ENCODE results near the gene KLHL29. TPM values are rescaled to one million over a fixed set of nuclear protein-coding genes. Genes with fewer than 3 reads are reported as not detected.

KLHL29 gene
- total RNA-seq, 4 donors from 2014 or later = 2.2 to 3.3 (median 2.7) TPM

GRCh38 chr2:23600346-23600745 lies 215.4 kb downstream of the KLHL29 start:
- DNase-seq = no peak
- WGBS, 2 donors = 61 to 81% methylated on average over 7 of the region's 7 CpGs
- Histone ChIP-seq H3K27me3 (no peaks in the 10 kb centered on the region), H3K27ac (no peak overlapping the region), H3K36me3 (no peaks in the 10 kb centered on the region), H3K9me3 (no peaks in the 10 kb centered on the region), H3K4me3 (replicated peaks in 1 of 3) (no peak overlapping the region), H3K4me1 (no peaks in the 10 kb centered on the region)
- TF ChIP-seq POLR2A (IDR thresholded peaks at IDR 0.05) (no peak), CTCF (IDR thresholded peaks at IDR 0.05) (no peak)
- intact Hi-C loops (cut with DNase I) = no loop called here

GRCh38 chr2:23601301-23601965 lies 216.5 kb downstream of the KLHL29 start:
- WGBS, 2 donors = 85 to 90% methylated on average over 8 of the region's 8 CpGs
- H3K27ac ChIP-seq = no peak overlapping the region
- H3K4me1 ChIP-seq = no peaks in the 10 kb centered on the region
- no peak overlapping the region for H3K4me3 ChIP-seq (replicated peaks in 1 of 3)
- H3K9me3 ChIP-seq = no peaks in the 10 kb centered on the region
- DNase-seq = no peak
- H3K36me3 ChIP-seq = no peaks in the 10 kb centered on the region
- H3K27me3 ChIP-seq = no peaks in the 10 kb centered on the region
- intact Hi-C loops (cut with DNase I) = no loop called here
- TF ChIP-seq CTCF (IDR thresholded peaks at IDR 0.05) (no peak), POLR2A (IDR thresholded peaks at IDR 0.05) (no peak)

- Histone ChIP-seq H3K27ac (no peak overlapping the region), H3K9me3 (no peaks in the 10 kb centered on the region), H3K36me3 (no peaks in the 10 kb centered on the region), H3K4me3 (replicated peaks in 1 of 3) (no peak overlapping the region), H3K27me3 (no peaks in the 10 kb centered on the region), H3K4me1 (no peaks in the 10 kb centered on the region)
- 91 to 92% methylated on average over 11 to 12 of the region's 12 CpGs for WGBS, 2 donors
- intact Hi-C loops (cut with DNase I) = no loop called here
- DNase-seq = no peak
- TF ChIP-seq CTCF (IDR thresholded peaks at IDR 0.05) = no peak
- no peak for TF ChIP-seq POLR2A (IDR thresholded peaks at IDR 0.05)
Observed at GRCh38 chr2:23602116-23602515, 217.1 kb downstream of the KLHL29 start.

GRCh38 chr2:23603156-23603555 lies 218.2 kb downstream of the KLHL29 start:
- Histone ChIP-seq H3K4me3 (replicated peaks in 1 of 3) (no peak overlapping the region), H3K27me3 (no peaks in the 10 kb centered on the region), H3K4me1 (no peaks in the 10 kb centered on the region), H3K36me3 (no peaks in the 10 kb centered on the region), H3K9me3 (no peaks in the 10 kb centered on the region), H3K27ac (no peak overlapping the region)
- intact Hi-C loops (cut with DNase I) = no loop called here
- TF ChIP-seq CTCF (IDR thresholded peaks at IDR 0.05) = no peak
- TF ChIP-seq POLR2A (IDR thresholded peaks at IDR 0.05) = no peak
- 78 to 90% methylated on average over 3 to 6 of the region's 6 CpGs for WGBS, 2 donors
- DNase-seq = no peak

- no peak overlapping the region for H3K4me3 ChIP-seq (replicated peaks in 1 of 3)
- H3K4me1 ChIP-seq = no peaks in the 10 kb centered on the region
- H3K36me3 ChIP-seq = no peaks in the 10 kb centered on the region
- no peak overlapping the region for H3K27ac ChIP-seq
- H3K9me3 ChIP-seq = no peaks in the 10 kb centered on the region
- 85 to 90% methylated on average over 11 of the region's 12 CpGs for WGBS, 2 donors
- no peak for DNase-seq
- no peaks in the 10 kb centered on the region for H3K27me3 ChIP-seq
- TF ChIP-seq CTCF (IDR thresholded peaks at IDR 0.05) (no peak), POLR2A (IDR thresholded peaks at IDR 0.05) (no peak)
- intact Hi-C loops (cut with DNase I) = no loop called here
Observed at GRCh38 chr2:23603581-23603980, 218.6 kb downstream of the KLHL29 start.

All from thyroid gland (tissue), 4 donors.